Fibroblast of lung (primary cell): Measurements from ENCODE around the gene TMEM205.

Experiments
- CTCF ChIP-seq, 2 donors: IDR thresholded peaks in 1 of 2; conservative IDR thresholded peaks in 1 of 2; 1 replicate in 1 of 2; 2 replicates in 1 of 2; pipeline ENCODE4 v1.5.1; 2011 to 2012; ENCODE audit warnings: low read length in 2 of 2, control low read depth in 1 of 2, inconsistent platforms in 1 of 2, low read depth in 1 of 2, mild to moderate bottlenecking in 1 of 2
- EZH2 ChIP-seq: IDR thresholded peaks from 2 replicates; pipeline ENCODE4 v1.5.1; 2012; ENCODE audit warnings: low read length, control low read depth, mild to moderate bottlenecking; ENCODE audit errors: missing control alignments

GRCh38 chr19:11295665-11296245 is 50.3 kb downstream of the TMEM205 start, which contains the start of gene TSPAN16:
- no peak for TF ChIP-seq CTCF (conservative IDR thresholded peaks at IDR 0.05 in 1 of 2, IDR thresholded peaks at IDR 0.05 in 1 of 2; ENCODE audit: low read depth in 1 of 2, low read length in 2 of 2)
- TF ChIP-seq EZH2, result no peak
